ENCODE results near the gene MEIG1. TPM values are rescaled to one million over a fixed set of nuclear protein-coding genes. Genes with fewer than 3 reads are reported as not detected.
A peak's percentile ranks its signal among the peaks of the same experiment; 100 is the strongest.

MEIG1 gene
- not detected for total RNA-seq

DNA sequence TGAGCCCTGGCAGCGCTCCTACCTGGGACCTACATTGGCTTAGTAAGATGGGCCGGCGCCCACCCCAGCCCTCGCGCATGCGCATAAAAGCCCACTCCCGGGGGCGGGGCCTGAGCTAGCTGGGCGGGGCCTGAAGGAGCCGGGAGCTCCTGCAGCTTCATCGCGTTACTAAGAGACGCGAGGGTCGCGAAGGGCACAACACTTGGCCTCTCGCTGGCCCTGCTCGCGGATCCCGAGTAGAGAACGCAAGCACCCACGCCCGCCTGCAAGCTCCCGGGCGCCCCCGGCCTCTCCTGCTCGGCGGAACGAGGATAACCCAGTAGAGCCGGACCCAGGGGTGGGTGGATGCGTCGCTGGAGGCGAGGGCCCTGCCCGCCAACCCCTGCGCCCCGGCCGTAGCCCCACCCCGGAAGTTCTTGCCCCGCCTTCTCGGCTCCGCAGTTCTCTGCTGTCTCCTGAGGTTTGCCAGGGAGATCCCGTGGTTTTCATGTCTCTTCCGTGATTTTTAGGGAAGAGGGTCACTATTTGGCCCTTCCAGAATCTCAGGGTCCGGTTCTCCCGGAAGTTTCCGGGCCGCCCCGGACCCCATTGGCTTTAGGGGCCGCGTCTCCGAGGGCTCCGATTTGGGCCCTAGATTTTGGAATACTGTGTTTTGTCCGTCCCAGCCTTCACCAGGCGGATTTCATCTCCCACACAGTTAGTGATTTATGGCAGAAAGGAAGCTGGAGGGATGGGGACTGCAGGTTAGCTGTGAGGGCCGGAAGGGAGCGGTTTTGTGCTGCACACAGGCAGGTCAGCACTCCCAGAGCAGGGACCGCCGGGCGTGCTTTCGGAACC, at the start of gene MEIG1:
TSS of gene MEIG1 (plus strand) at position 168 of the 837 bp plus-strand sequence. CDS start 7,081 bp downstream, outside the sequence.
- intact Hi-C loops (cut with DNase I; ENCODE audit: low total_unique reads), result loop anchor here (5.0 to 10.0 kb wide), 2 partner anchors 135 to 208 kb away; partner anchors contain the start of genes NMT2 and RPP38
- peak; percentile 83 to 86 for DNase-seq (ENCODE audit: low spot score in 2 of 2)
- Histone ChIP-seq H3K36me3 (no peaks in the 10 kb centered on the region), H3K4me3 (peak within 1 kb of the TSS; percentile 57 to 77 (median 74)), H3K27ac (peak within 1 kb of the TSS; percentile 91 to 92), H3K27me3 (no peaks in the 10 kb centered on the region), H3K9me3 (no peaks in the 10 kb centered on the region), H3K4me1 (no peaks in the 10 kb centered on the region)
- TF ChIP-seq POLR2A (IDR thresholded peaks at IDR 0.05) (peak; percentile 33), CTCF (IDR thresholded peaks at IDR 0.05) (peak in 1 of 3 donors; percentile 12), POLR2AphosphoS5 (IDR thresholded peaks at IDR 0.05) (peak in 2 of 3 donors; percentile 53 to 61)

- DNase-seq (ENCODE audit: low spot score in 2 of 2), result no peak
- Histone ChIP-seq H3K27me3 (no peaks in the 10 kb centered on the region), H3K27ac (no peak overlapping the region), H3K4me3 (no peak overlapping the region), H3K36me3 (no peaks in the 10 kb centered on the region), H3K9me3 (no peaks in the 10 kb centered on the region), H3K4me1 (no peaks in the 10 kb centered on the region)
- intact Hi-C loops (cut with DNase I; ENCODE audit: low total_unique reads), result no loop called here
- TF ChIP-seq POLR2A (IDR thresholded peaks at IDR 0.05) (no peak), CTCF (IDR thresholded peaks at IDR 0.05) (no peak), POLR2AphosphoS5 (IDR thresholded peaks at IDR 0.05) (no peak)
Measured at GRCh38 chr10:14910953-14911352, 48.2 kb upstream of the MEIG1 start.

- H3K4me3 ChIP-seq, result no peak overlapping the region
- no peaks in the 10 kb centered on the region for H3K27me3 ChIP-seq
- H3K4me1 ChIP-seq, result no peaks in the 10 kb centered on the region
- peaks cover 0 to 8% of the 10 kb centered on the region in 2 donors for H3K9me3 ChIP-seq
- DNase-seq (ENCODE audit: low spot score in 2 of 2), result no peak
- TF ChIP-seq POLR2AphosphoS5 (IDR thresholded peaks at IDR 0.05), result no peak
- TF ChIP-seq CTCF (IDR thresholded peaks at IDR 0.05), result no peak
- TF ChIP-seq POLR2A (IDR thresholded peaks at IDR 0.05), result no peak
- intact Hi-C loops (cut with DNase I; ENCODE audit: low total_unique reads), result no loop called here
- H3K27ac ChIP-seq, result no peak overlapping the region
- no peaks in the 10 kb centered on the region for H3K36me3 ChIP-seq
Measured at GRCh38 chr10:14911801-14912200, 47.4 kb upstream of the MEIG1 start.

DNA sequence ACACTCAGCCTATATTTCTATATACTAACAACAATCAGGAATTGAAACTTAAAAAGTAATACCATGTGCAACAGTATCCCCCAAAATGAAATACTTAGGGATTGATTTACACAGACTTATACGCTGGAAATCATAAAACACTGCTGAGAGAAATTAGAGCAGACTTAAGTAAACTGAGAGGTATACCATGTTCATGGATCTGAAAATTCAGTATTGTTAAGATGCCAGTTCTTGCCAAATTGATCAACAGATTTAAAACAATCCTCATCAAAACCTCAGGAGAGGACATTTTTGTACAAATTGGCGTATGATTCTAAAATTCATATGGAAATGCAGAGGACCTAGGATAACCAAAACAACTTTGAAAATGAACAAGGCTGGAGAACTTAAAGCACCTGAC, 42.6 kb upstream of the MEIG1 start:
- TF ChIP-seq POLR2AphosphoS5 (IDR thresholded peaks at IDR 0.05) (no peak), POLR2A (IDR thresholded peaks at IDR 0.05) (no peak), CTCF (IDR thresholded peaks at IDR 0.05) (no peak)
- H3K36me3 ChIP-seq, result peaks cover 5% of the 10 kb centered on the region
- DNase-seq (ENCODE audit: low spot score in 2 of 2), result no peak
- H3K27ac ChIP-seq, result no peak overlapping the region
- no peaks in the 10 kb centered on the region for H3K27me3 ChIP-seq
- peaks cover 6 to 26% of the 10 kb centered on the region in 2 donors for H3K9me3 ChIP-seq
- H3K4me3 ChIP-seq, result no peak overlapping the region
- intact Hi-C loops (cut with DNase I; ENCODE audit: low total_unique reads), result no loop called here
- no peaks in the 10 kb centered on the region for H3K4me1 ChIP-seq

DNA sequence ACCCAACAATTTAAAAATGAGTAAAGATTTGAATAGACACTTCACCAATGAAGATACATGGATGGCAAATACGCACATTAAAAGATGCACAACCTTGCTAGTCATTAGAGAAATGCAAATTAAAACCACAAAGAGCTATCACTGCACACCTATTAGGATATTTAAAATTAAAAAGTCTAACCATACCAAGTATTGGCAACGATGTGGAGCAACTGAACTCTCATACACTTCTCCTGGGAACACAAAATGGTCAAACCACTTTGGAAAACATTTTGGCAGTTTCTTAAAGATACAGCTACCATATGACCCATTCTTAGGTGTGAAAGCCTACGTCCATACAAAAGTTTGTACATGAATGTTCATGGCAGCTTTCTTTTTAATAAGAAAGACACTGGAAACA, 41.4 kb upstream of the MEIG1 start:
- no peak for DNase-seq (ENCODE audit: low spot score in 2 of 2)
- H3K27me3 ChIP-seq, result no peaks in the 10 kb centered on the region
- H3K36me3 ChIP-seq, result peaks cover 5% of the 10 kb centered on the region
- H3K4me3 ChIP-seq, result no peak overlapping the region
- intact Hi-C loops (cut with DNase I; ENCODE audit: low total_unique reads), result no loop called here
- TF ChIP-seq CTCF (IDR thresholded peaks at IDR 0.05) (no peak), POLR2AphosphoS5 (IDR thresholded peaks at IDR 0.05) (no peak), POLR2A (IDR thresholded peaks at IDR 0.05) (no peak)
- no peak overlapping the region for H3K27ac ChIP-seq
- no peaks in the 10 kb centered on the region for H3K4me1 ChIP-seq
- peaks cover 6 to 26% of the 10 kb centered on the region in 2 donors for H3K9me3 ChIP-seq
